ENCODE measurements around the gene RTL1.

RTL1 gene

DNA sequence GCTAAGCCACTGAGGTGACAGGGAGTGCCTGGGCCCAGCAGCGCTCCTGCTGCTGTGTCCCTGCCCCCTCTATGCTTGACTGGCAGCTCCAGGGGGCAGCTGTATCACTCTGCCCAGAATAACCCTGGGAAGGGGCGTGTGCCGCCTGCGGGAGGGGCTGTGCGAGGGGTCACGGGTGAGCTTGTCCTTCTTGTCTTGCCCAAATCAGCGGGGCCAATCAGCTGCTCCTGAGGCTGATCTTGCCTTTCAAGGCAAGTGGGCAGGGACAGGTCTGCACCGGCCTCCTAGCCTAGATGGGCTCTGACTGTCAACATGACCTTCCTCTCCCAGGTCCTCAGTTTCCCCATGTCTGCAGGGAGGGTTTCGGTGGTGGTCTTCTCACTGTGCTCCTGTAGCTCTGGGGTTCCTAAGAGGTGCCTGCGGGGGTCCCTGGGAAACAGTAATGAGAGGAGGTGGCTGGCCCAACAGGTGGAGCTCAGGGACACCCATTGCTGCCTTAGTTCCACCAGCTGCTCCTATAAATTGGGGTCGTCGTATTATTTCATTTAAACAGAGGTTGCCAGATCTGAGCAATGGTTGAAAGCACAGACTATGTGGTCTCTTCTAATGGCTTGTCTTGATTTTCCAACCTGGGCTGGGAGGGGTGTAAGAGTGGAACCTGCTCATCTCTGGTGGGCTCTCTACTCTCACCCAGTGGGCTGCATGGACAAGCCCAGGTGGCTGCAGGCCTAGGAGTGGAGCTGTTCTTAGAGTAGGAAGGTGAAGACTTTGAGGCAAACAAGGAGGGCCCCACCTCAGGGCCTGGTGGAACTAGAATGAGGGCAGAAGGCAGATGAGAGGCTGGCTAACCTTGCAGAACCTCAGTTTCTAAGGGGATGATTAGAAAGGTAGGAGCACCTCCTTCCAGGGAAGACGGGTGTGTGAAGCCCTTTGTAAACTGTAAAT is 11.7 kb downstream of the RTL1 start:
- no peak for ATAC-seq (ENCODE audit: insufficient read depth, low read depth)
- Histone ChIP-seq H3K79me2 (ENCODE audit: insufficient read depth, low read length) (no peaks in the 10 kb centered on the region), H3K9ac (ENCODE audit: low read depth, low read length) (no peak overlapping the region), H3K36me3 (ENCODE audit: insufficient read depth, low read length) (no peaks in the 10 kb centered on the region), H3K9me3 (ENCODE audit: insufficient read depth, low read length, severe bottlenecking) (no peaks in the 10 kb centered on the region), H2AFZ (ENCODE audit: low read depth, low read length) (no peak overlapping the region), H3K4me3 (ENCODE audit: low read depth in 1 of 2, low read length in 2 of 2) (no peak overlapping the region), H3K4me1 (ENCODE audit: insufficient read depth, low read length) (no peaks in the 10 kb centered on the region), H3K4me2 (ENCODE audit: insufficient read depth, low read length) (no peak overlapping the region), H3K27ac (ENCODE audit: low read length) (no peak overlapping the region), H3K27me3 (ENCODE audit: insufficient read depth, low read length, poor library complexity) (peaks cover 30% of the 10 kb centered on the region), H4K20me1 (ENCODE audit: insufficient read depth, low read length) (no peaks in the 10 kb centered on the region)
- TF ChIP-seq, protein P1, sequence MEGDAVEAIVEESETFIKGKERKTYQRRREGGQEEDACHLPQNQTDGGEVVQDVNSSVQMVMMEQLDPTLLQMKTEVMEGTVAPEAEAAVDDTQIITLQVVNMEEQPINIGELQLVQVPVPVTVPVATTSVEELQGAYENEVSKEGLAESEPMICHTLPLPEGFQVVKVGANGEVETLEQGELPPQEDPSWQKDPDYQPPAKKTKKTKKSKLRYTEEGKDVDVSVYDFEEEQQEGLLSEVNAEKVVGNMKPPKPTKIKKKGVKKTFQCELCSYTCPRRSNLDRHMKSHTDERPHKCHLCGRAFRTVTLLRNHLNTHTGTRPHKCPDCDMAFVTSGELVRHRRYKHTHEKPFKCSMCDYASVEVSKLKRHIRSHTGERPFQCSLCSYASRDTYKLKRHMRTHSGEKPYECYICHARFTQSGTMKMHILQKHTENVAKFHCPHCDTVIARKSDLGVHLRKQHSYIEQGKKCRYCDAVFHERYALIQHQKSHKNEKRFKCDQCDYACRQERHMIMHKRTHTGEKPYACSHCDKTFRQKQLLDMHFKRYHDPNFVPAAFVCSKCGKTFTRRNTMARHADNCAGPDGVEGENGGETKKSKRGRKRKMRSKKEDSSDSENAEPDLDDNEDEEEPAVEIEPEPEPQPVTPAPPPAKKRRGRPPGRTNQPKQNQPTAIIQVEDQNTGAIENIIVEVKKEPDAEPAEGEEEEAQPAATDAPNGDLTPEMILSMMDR (IDR thresholded peaks at IDR 0.05; ENCODE audit: borderline replicate concordance, extremely low read depth, low read length, poor library complexity, severe bottlenecking) = no peak
- TF ChIP-seq EZH2 (IDR thresholded peaks at IDR 0.05; ENCODE audit: borderline replicate concordance, low read depth, low read length, severe bottlenecking) = no peak
- no peak for DNase-seq

DNA sequence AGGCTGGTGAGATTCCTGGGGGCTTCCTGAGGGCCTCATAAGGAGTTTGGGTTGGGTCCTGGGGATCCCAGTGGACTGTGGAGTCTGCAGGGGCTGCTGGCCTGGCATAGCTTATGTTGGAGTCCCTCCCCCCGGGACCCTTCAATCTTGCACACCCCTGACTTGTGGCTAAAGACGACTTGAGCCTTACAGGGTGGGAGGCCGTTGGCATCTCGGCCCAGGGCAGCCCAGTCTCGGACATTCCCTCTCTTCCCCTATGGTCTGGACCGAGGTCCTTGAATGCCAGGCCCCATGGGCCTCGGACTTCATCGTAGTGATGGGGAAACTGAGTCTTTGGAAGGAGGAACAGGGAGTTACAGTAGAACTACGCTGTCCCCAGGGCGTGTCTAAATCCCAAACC is 12.5 kb downstream of the RTL1 start:
- Histone ChIP-seq H3K4me3 (ENCODE audit: low read depth in 1 of 2, low read length in 2 of 2) (no peak overlapping the region), H3K9me3 (ENCODE audit: insufficient read depth, low read length, severe bottlenecking) (no peaks in the 10 kb centered on the region), H3K9ac (ENCODE audit: low read depth, low read length) (no peak overlapping the region), H3K27me3 (ENCODE audit: insufficient read depth, low read length, poor library complexity) (peaks cover 37% of the 10 kb centered on the region), H4K20me1 (ENCODE audit: insufficient read depth, low read length) (no peaks in the 10 kb centered on the region), H3K4me2 (ENCODE audit: insufficient read depth, low read length) (no peak overlapping the region), H3K36me3 (ENCODE audit: insufficient read depth, low read length) (no peaks in the 10 kb centered on the region), H3K4me1 (ENCODE audit: insufficient read depth, low read length) (no peaks in the 10 kb centered on the region), H3K27ac (ENCODE audit: low read length) (no peak overlapping the region), H2AFZ (ENCODE audit: low read depth, low read length) (no peak overlapping the region), H3K79me2 (ENCODE audit: insufficient read depth, low read length) (no peaks in the 10 kb centered on the region)
- no peak for DNase-seq
- ATAC-seq (ENCODE audit: insufficient read depth, low read depth) = no peak
- TF ChIP-seq EZH2 (IDR thresholded peaks at IDR 0.05; ENCODE audit: borderline replicate concordance, low read depth, low read length, severe bottlenecking) = no peak

DNA sequence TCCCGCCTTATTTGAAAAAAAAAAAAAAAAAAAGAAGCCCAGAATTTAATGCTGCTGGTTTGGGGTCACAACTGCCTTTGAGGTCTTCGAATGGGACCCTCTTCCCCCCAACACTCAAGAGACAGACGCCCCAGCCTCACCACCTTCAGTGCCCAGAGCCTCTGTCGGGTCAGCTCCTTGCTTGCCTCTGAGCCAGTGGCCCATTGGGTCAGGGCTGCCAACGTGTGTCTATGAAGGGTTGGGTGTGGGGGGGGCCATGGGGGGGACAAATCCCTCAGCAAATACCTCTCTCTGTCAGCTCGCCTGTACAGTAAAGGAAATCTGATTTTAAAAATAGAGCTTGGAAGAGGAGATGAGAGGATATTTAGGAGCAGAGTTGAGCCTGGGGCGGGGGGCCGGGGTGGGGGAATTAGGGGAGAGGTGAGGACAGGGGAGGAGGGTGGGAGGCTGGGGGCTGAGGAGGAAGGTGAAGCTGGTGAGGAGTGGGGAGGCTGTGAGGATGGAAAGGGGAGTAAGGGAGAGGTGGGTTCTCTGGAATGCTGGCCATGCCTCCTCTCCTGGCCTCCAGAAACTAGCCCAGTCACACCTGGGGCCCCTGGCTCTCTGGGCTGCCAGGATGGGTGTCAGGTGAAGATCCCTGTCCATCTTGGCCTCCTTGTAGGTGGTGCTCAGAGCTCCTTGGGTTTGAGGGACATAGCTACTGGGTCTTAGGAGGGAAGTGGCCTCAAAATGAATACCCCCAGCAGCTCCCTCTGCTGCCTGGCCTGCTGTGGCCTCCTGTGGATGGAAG is 13.3 kb downstream of the RTL1 start:
- H3K27me3 ChIP-seq (ENCODE audit: insufficient read depth, low read length, poor library complexity) = peaks cover 37% of the 10 kb centered on the region
- H4K20me1 ChIP-seq (ENCODE audit: insufficient read depth, low read length) = no peaks in the 10 kb centered on the region
- H3K4me2 ChIP-seq (ENCODE audit: insufficient read depth, low read length) = no peak overlapping the region
- H2AFZ ChIP-seq (ENCODE audit: low read depth, low read length) = no peak overlapping the region
- no peak overlapping the region for H3K27ac ChIP-seq (ENCODE audit: low read length)
- ATAC-seq (ENCODE audit: insufficient read depth, low read depth) (no peak), DNase-seq (no peak)
- H3K36me3 ChIP-seq (ENCODE audit: insufficient read depth, low read length) = no peaks in the 10 kb centered on the region
- no peaks in the 10 kb centered on the region for H3K79me2 ChIP-seq (ENCODE audit: insufficient read depth, low read length)
- no peaks in the 10 kb centered on the region for H3K4me1 ChIP-seq (ENCODE audit: insufficient read depth, low read length)
- H3K9me3 ChIP-seq (ENCODE audit: insufficient read depth, low read length, severe bottlenecking) = no peaks in the 10 kb centered on the region
- no peak overlapping the region for H3K9ac ChIP-seq (ENCODE audit: low read depth, low read length)
- no peak overlapping the region for H3K4me3 ChIP-seq (ENCODE audit: low read depth in 1 of 2, low read length in 2 of 2)
- no peak for TF ChIP-seq EZH2 (IDR thresholded peaks at IDR 0.05; ENCODE audit: borderline replicate concordance, low read depth, low read length, severe bottlenecking)
- TF ChIP-seq, protein P1 (IDR thresholded peaks at IDR 0.05; ENCODE audit: borderline replicate concordance, extremely low read depth, low read length, poor library complexity, severe bottlenecking) = no peak

DNA sequence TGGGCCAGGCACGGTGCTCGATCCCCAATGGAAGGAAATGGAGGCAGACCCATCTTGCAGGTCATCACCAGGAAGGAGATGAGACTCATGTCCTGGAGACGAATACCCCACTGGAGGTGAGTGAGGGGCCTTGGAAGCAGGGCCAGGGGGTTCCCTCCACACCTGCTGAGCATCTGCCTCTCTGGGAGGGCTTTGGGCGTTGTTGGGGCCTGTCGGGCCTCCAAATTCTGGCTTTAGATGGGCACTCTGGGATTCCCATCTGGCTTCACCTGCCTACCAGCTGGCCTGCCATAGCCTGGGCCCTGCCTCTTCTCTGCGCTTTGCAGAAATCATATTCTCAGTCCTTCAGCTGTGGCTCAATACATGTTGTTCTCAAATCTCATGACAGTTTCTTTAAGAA is 13.9 kb downstream of the RTL1 start:
- peaks cover 32% of the 10 kb centered on the region for H3K27me3 ChIP-seq (ENCODE audit: insufficient read depth, low read length, poor library complexity)
- ATAC-seq (ENCODE audit: insufficient read depth, low read depth) (no peak), DNase-seq (no peak)
- TF ChIP-seq EZH2 (IDR thresholded peaks at IDR 0.05; ENCODE audit: borderline replicate concordance, low read depth, low read length, severe bottlenecking) = no peak
- TF ChIP-seq, protein P1 (IDR thresholded peaks at IDR 0.05; ENCODE audit: borderline replicate concordance, extremely low read depth, low read length, poor library complexity, severe bottlenecking) = no peak
- H2AFZ ChIP-seq (ENCODE audit: low read depth, low read length) = no peak overlapping the region
- no peak overlapping the region for H3K4me3 ChIP-seq (ENCODE audit: low read depth in 1 of 2, low read length in 2 of 2)
- no peaks in the 10 kb centered on the region for H3K79me2 ChIP-seq (ENCODE audit: insufficient read depth, low read length)
- H3K27ac ChIP-seq (ENCODE audit: low read length) = no peak overlapping the region
- no peaks in the 10 kb centered on the region for H3K36me3 ChIP-seq (ENCODE audit: insufficient read depth, low read length)
- H3K9ac ChIP-seq (ENCODE audit: low read depth, low read length) = no peak overlapping the region
- no peak overlapping the region for H3K4me2 ChIP-seq (ENCODE audit: insufficient read depth, low read length)
- no peaks in the 10 kb centered on the region for H3K9me3 ChIP-seq (ENCODE audit: insufficient read depth, low read length, severe bottlenecking)
- no peaks in the 10 kb centered on the region for H3K4me1 ChIP-seq (ENCODE audit: insufficient read depth, low read length)
- H4K20me1 ChIP-seq (ENCODE audit: insufficient read depth, low read length) = no peaks in the 10 kb centered on the region

All from DND-41 (cell line).